Measurements from ENCODE around the gene TMEM9. TPM values are rescaled to one million over a fixed set of nuclear protein-coding genes. Genes with fewer than 3 reads are reported as not detected.

Gene TMEM9
- polyA plus RNA-seq, 1 experiment: 171 TPM

GRCh38 chr1:201181323-201181722 lies 27.0 kb upstream of the TMEM9 start:
- no peak overlapping the region for H3K4me3 ChIP-seq (ENCODE audit: low read depth, low read length)
- H3K27me3 ChIP-seq (ENCODE audit: control insufficient read depth, insufficient read depth, low read length): no peaks in the 10 kb centered on the region; the same call in 1 of the 2 replicates
- CTCF ChIA-PET: interaction anchor here (0.6 kb wide), 1 partner anchor 11 kb away, joined by 3 read pairs; no protein-coding TSS in a partner anchor
- no peak for TF ChIP-seq CTCF (IDR thresholded peaks at IDR 0.05; ENCODE audit: insufficient read depth, low read depth, low read length)
- POLR2A ChIA-PET: no interaction called here
- no peaks in the 10 kb centered on the region for H3K36me3 ChIP-seq (ENCODE audit: control insufficient read depth, insufficient read depth, low read length)
- DNase-seq (ENCODE audit: low read depth): no peak

GRCh38 chr1:201180901-201181300 lies 26.6 kb upstream of the TMEM9 start:
- no peaks in the 10 kb centered on the region; the same call in 1 of the 2 replicates for H3K27me3 ChIP-seq (ENCODE audit: control insufficient read depth, insufficient read depth, low read length)
- no peaks in the 10 kb centered on the region for H3K36me3 ChIP-seq (ENCODE audit: control insufficient read depth, insufficient read depth, low read length)
- H3K4me3 ChIP-seq (ENCODE audit: low read depth, low read length): no peak overlapping the region
- DNase-seq (ENCODE audit: low read depth): no peak
- TF ChIP-seq CTCF (IDR thresholded peaks at IDR 0.05; ENCODE audit: insufficient read depth, low read depth, low read length): no peak
- ChIA-PET POLR2A (no interaction called here), CTCF (interaction anchor here (0.6 kb wide), 1 partner anchor 10 kb away, joined by 3 read pairs; no protein-coding TSS in a partner anchor)

- DNase-seq (ENCODE audit: low read depth): no peak
- Histone ChIP-seq H3K4me3 (ENCODE audit: low read depth, low read length) (no peak overlapping the region), H3K36me3 (ENCODE audit: control insufficient read depth, insufficient read depth, low read length) (no peaks in the 10 kb centered on the region), H3K27me3 (ENCODE audit: control insufficient read depth, insufficient read depth, low read length) (no peaks in the 10 kb centered on the region; the same call in 1 of the 2 replicates)
- no peak for TF ChIP-seq CTCF (IDR thresholded peaks at IDR 0.05; ENCODE audit: insufficient read depth, low read depth, low read length)
- CTCF ChIA-PET: no interaction called here
- POLR2A ChIA-PET: no interaction called here
These were observed 25.9 kb upstream of the TMEM9 start for GRCh38 chr1:201180141-201180540.

GRCh38 chr1:201178718-201179117 lies 24.4 kb upstream of the TMEM9 start:
- no peak overlapping the region for H3K4me3 ChIP-seq (ENCODE audit: low read depth, low read length)
- no peak for TF ChIP-seq CTCF (IDR thresholded peaks at IDR 0.05; ENCODE audit: insufficient read depth, low read depth, low read length)
- ChIA-PET POLR2A (no interaction called here), CTCF (no interaction called here)
- no peak for DNase-seq (ENCODE audit: low read depth)
- no peaks in the 10 kb centered on the region; the same call in 1 of the 2 replicates for H3K27me3 ChIP-seq (ENCODE audit: control insufficient read depth, insufficient read depth, low read length)
- no peaks in the 10 kb centered on the region for H3K36me3 ChIP-seq (ENCODE audit: control insufficient read depth, insufficient read depth, low read length)

GRCh38 chr1:201176940-201177339 lies 22.7 kb upstream of the TMEM9 start:
- Histone ChIP-seq H3K4me3 (ENCODE audit: low read depth, low read length) (no peak overlapping the region), H3K27me3 (ENCODE audit: control insufficient read depth, insufficient read depth, low read length) (no peaks in the 10 kb centered on the region; the same call in 1 of the 2 replicates), H3K36me3 (ENCODE audit: control insufficient read depth, insufficient read depth, low read length) (no peaks in the 10 kb centered on the region)
- POLR2A ChIA-PET: no interaction called here
- no peak for DNase-seq (ENCODE audit: low read depth)
- CTCF ChIA-PET: interaction anchor here (1.0 kb wide), 1 partner anchor 8 kb away, joined by 3 read pairs; no protein-coding TSS in a partner anchor
- no peak for TF ChIP-seq CTCF (IDR thresholded peaks at IDR 0.05; ENCODE audit: insufficient read depth, low read depth, low read length)
